GM12865 (cell line): ENCODE measurements around the gene SLC31A1.

Experiments
- DNase-seq: peaks from one replicate; pipeline ENCODE4 v3.0.0; 2010; ENCODE audit warnings: low read depth
- H3K4me3 ChIP-seq: 2 replicates; pipeline ENCODE4 v1.5.1; 2011; ENCODE audit warnings: mild to moderate bottlenecking, low read depth, low read length, control low read depth
- CTCF ChIP-seq: IDR thresholded peaks from 2 replicates; pipeline ENCODE4 v1.5.1; 2011; ENCODE audit warnings: low read length, control low read depth, low read depth, inconsistent platforms; ENCODE audit not compliant: insufficient read depth; ENCODE audit errors: missing control alignments

Gene SLC31A1

DNA sequence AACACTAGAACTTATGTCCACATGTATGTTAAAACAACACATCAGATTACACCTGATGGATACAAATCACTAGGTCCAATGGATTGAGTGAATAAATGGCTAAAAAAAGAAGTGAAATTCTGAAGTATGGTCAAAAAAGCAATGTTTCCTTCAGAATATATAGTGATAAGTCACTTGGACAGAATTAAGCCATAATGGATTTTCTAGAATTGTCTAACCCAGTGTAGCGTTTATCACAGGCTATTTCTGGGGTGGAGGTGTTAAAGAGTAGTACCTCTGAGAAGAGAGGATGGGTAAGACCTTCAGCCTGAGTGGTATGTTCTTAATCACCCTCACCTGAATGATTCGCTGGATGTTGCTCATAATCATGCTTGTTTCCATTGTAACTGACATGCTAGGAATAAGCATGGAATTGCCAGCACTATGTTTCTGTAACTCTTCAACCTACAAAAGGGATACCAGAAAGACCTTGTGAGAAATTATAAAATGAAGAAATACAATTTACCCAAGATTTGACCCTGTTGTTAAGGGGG lies 37.3 kb upstream of the SLC31A1 start:
- H3K4me3 ChIP-seq: no peak overlapping the region
- TF ChIP-seq CTCF: no peak
- no peak for DNase-seq

- no peak for DNase-seq
Observed at GRCh38 chr9:113184539-113184938, 36.8 kb upstream of the SLC31A1 start.

DNA sequence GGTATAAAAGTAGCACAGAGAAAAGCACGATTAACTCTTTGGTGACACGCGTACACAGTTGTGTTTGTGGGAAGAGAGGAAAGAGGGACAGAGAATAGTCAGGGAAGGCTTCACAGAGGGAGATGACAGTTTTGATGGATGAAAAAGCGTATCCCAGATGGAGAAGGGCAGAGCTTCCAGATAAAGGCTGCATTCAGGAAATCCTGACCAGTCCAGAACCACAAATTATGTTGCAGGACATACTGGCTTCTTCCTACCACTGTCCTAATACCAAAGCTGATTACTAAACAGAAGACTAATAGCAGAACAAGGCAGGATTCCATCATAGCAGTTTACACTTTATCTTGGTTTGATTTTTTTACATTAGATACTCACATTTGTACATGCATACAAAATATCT lies 36.1 kb upstream of the SLC31A1 start:
- no peak overlapping the region for H3K4me3 ChIP-seq
- DNase-seq: no peak
- no peak for TF ChIP-seq CTCF

More at GRCh38 chr9:113184539-113184938, 36.8 kb upstream of the SLC31A1 start:
- no peak overlapping the region for H3K4me3 ChIP-seq
- no peak for TF ChIP-seq CTCF

- H3K4me3 ChIP-seq: no peak overlapping the region
- no peak for TF ChIP-seq CTCF
- DNase-seq: no peak
Observed at GRCh38 chr9:113186137-113186755, 35.1 kb upstream of the SLC31A1 start.

- TF ChIP-seq CTCF: no peak
- DNase-seq: no peak
- no peak overlapping the region for H3K4me3 ChIP-seq
Observed at GRCh38 chr9:113187929-113188595, 33.3 kb upstream of the SLC31A1 start.

GRCh38 chr9:113192455-113192854 lies 28.9 kb upstream of the SLC31A1 start:
- TF ChIP-seq CTCF: no peak
- DNase-seq: no peak
- no peak overlapping the region for H3K4me3 ChIP-seq

DNA sequence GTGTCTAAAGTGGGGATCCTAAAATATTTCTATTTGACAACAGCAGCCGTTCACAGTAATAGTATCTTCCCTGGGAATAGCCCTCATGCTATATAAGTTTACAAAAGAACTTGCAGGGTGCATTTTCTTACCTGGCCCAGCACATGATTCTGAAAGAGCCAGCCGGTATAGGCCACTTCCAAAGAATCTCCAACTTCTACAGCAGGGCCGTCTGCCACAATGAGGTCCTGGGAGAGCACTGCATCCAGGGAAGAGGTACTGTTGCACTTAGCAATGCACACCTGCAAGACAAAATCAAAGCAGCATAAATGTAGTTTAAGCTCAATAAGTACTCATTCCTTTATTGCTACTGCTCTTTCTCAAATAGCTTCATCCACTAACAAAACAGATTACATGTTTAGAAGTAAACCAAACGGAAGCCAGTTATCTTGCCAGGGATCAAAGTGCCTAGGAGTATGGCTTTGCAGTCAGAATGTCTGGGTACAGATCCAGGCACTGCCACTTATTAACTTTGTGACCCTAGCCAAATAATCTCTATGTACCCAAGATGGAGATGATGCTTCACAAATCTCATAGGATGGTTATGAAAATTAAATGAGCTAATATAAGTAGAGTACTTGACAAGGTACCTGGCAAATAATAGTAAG lies 21.5 kb upstream of the SLC31A1 start:
- no peak for DNase-seq
- TF ChIP-seq CTCF: no peak
- no peak overlapping the region for H3K4me3 ChIP-seq
